SJSA1 (cell line): ENCODE measurements around the gene RNU6-9. TPM values are rescaled to one million over a fixed set of nuclear protein-coding genes. Genes with fewer than 3 reads are reported as not detected.

Experiments
- DNase-seq, 2 experiments: peaks; one replicate each; pipeline ENCODE4 v3.0.0-alpha.2; 2015 to 2020; ENCODE audit warnings: low spot score in 2 of 2, low read depth in 1 of 2
- H3K27ac ChIP-seq: fragments of 250-450 bp; sonication (Bioruptor Pico); 2 replicates; pipeline ENCODE4 v1.5.1; 2020; ENCODE audit warnings: mild to moderate bottlenecking, moderate library complexity
- H3K27me3 ChIP-seq: fragments of 250-450 bp; sonication (Bioruptor Pico); replicated peaks from 2 replicates; pipeline ENCODE4 v1.5.1; 2020; ENCODE audit warnings: mild to moderate bottlenecking, moderate library complexity
- H3K36me3 ChIP-seq: fragments of 250-450 bp; sonication (Bioruptor Pico); 2 replicates; pipeline ENCODE4 v1.5.1; 2020; ENCODE audit warnings: mild to moderate bottlenecking
- H3K4me1 ChIP-seq: fragments of 250-450 bp; sonication (Bioruptor Pico); replicated peaks from 2 replicates; pipeline ENCODE4 v1.6.1; 2021; ENCODE audit warnings: mild to moderate bottlenecking
- H3K4me3 ChIP-seq: fragments of 250-450 bp; sonication (Bioruptor Pico); 2 replicates; pipeline ENCODE4 v1.5.1; 2020; ENCODE audit warnings: mild to moderate bottlenecking
- H3K9me3 ChIP-seq: fragments of 250-450 bp; sonication (Bioruptor Pico); replicated peaks from 2 replicates; pipeline ENCODE4 v1.5.1; 2020; ENCODE audit warnings: mild to moderate bottlenecking
- total RNA-seq: library from RNA; depleted of rRNA; stranded (reverse); fragments of >200 nt; shearing (Covaris generic); gene quantifications from 2 replicates; pipeline ENCODE4 v1.2.3, GENCODE V29; 2014

RNU6-9 gene
- total RNA-seq, 1 experiment from 2014 or later: not detected

DNA sequence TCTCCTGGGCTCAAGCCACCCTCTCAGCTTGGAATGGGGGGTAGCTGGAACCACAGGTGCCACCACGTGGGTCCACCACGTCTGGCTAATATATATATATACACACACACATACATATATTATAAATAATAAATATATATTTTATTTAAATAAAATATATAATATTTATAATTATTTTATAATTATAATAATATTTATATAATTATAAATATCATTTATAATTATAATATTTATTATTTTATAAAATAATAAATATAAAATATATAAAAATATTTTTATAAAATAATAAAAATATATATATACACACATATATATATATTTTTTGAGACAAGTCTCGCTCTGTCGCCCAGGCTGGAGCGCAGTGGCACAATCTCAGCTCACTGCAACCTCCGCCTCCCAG is 38.7 kb upstream of the RNU6-9 start:
- Histone ChIP-seq H3K27ac (no peak overlapping the region), H3K9me3 (no peaks in the 10 kb centered on the region), H3K4me1 (peaks cover 7% of the 10 kb centered on the region), H3K27me3 (no peaks in the 10 kb centered on the region), H3K36me3 (no peaks in the 10 kb centered on the region), H3K4me3 (no peak overlapping the region)
- DNase-seq: no peak

DNA sequence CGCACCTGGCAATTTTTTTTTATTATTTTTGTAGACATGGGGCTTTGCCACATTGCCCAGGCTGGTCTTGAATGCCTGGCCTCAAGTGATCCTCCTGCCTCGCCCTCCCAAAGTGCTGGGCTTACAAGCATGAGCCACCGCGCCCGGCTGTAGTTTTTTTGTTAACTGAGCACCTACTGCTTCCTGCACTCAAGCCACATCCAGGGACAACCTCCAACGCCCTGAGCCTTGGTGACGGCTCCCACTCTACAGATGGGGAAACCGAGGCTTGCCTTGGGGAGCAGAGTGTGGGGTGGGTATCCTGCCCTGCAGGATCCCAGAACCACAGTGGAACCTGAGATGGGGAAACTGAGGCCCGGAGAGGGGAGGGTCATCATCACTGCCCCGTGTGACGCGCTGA is 38.1 kb upstream of the RNU6-9 start:
- no peaks in the 10 kb centered on the region for H3K36me3 ChIP-seq
- H3K9me3 ChIP-seq: no peaks in the 10 kb centered on the region
- no peaks in the 10 kb centered on the region for H3K27me3 ChIP-seq
- H3K27ac ChIP-seq: no peak overlapping the region
- no peak for DNase-seq
- no peak overlapping the region for H3K4me3 ChIP-seq
- H3K4me1 ChIP-seq: peaks cover 7% of the 10 kb centered on the region

DNA sequence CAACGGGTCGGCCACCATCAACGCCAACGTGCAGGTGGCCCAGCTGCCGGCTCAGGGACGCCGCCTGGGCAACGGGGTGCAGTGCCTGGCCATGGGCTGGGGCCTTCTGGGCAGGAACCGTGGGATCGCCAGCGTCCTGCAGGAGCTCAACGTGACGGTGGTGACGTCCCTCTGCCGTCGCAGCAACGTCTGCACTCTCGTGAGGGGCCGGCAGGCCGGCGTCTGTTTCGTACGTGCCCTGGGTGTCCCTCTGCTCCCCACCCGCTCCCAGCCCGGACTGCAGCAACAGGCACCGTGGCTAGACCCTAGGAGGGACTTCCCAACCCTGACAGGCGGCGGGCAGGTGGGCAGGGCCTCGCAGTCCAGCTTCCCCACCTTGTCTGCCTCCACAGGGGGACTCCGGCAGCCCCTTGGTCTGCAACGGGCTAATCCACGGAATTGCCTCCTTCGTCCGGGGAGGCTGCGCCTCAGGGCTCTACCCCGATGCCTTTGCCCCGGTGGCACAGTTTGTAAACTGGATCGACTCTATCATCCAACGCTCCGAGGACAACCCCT is 37.6 kb upstream of the RNU6-9 start:
- Histone ChIP-seq H3K27me3 (peaks cover 2% of the 10 kb centered on the region), H3K9me3 (no peaks in the 10 kb centered on the region; the same call in 1 of the 2 replicates), H3K4me3 (no peak overlapping the region), H3K27ac (no peak overlapping the region), H3K36me3 (no peaks in the 10 kb centered on the region), H3K4me1 (peaks cover 8% of the 10 kb centered on the region)
- DNase-seq: no peak

DNA sequence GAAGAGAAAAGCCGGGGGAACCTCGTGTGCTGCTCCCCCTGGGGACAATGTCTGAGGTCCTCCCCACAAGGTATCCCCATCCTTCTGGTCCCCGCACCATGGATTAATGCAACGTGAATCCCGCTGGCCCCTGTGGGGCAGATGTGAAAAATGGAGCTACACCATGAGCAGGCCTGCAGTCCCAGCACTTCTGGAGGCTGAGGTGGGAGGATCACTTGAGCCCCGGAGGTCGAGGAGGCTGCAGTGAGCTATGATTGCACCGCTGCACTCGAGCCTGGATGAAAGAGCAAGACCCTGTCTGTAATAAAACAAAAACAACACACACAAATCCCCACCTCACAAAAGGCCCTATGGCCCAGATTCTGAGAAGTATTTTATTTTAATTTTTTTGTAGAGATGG is 35.0 kb upstream of the RNU6-9 start:
- H3K4me1 ChIP-seq: peaks cover 12% of the 10 kb centered on the region
- no peak overlapping the region for H3K4me3 ChIP-seq
- no peaks in the 10 kb centered on the region; the same call in 1 of the 2 replicates for H3K9me3 ChIP-seq
- H3K27me3 ChIP-seq: peaks cover 3% of the 10 kb centered on the region
- H3K27ac ChIP-seq: no peak overlapping the region
- no peak for DNase-seq
- no peaks in the 10 kb centered on the region for H3K36me3 ChIP-seq

DNA sequence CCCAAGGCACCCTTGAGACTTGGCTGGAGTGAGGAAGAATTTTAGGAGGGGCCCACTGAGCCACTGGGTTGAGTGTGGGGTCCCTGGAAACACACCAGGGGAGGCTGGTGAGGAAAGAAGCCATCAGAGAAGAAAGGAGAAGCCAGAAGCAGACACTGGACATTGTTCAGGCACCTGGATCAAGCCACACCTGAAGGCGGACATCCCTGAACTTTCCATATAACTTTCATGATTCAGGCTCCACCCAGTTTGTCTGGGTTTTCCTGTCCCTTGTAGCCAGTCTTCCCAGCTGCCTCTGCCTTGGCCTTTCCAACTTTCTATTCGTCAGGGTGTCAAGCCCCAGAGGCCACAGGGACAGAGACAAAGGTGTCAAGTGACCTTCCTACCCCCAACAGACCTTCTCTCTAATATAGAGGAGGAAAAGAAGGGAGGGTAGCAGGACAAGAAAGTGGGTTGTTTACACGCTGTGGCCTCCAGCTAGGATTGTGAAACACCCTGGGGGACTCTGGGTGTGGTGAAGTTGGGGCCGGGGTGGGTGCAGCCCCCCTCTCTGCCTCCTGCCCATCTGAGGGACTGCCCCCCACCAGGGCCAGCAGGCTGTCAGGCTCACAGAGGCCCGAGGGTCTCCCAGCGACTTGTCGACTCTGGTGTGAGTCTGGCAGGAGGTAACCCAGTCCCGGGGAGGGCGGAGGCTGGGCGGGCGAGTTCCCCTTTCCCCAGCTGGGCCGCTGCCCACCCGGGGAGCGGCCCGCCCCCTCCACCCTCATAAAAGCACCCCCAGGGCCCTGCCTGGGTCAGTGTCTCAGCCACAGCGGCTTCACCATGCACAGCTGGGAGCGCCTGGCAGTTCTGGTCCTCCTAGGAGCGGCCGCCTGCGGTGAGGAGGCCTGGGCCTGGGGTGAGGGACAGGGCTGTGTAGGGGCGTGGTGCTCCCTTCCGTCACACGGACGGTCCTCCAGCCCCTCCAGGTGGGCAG is 34.1 kb upstream of the RNU6-9 start, which contains the start of gene CFD:
TSS of gene CFD (plus strand) at position 797 of the 976 bp plus-strand sequence. CDS start at position 823, 26 bp downstream.
- no peak for DNase-seq

DNA sequence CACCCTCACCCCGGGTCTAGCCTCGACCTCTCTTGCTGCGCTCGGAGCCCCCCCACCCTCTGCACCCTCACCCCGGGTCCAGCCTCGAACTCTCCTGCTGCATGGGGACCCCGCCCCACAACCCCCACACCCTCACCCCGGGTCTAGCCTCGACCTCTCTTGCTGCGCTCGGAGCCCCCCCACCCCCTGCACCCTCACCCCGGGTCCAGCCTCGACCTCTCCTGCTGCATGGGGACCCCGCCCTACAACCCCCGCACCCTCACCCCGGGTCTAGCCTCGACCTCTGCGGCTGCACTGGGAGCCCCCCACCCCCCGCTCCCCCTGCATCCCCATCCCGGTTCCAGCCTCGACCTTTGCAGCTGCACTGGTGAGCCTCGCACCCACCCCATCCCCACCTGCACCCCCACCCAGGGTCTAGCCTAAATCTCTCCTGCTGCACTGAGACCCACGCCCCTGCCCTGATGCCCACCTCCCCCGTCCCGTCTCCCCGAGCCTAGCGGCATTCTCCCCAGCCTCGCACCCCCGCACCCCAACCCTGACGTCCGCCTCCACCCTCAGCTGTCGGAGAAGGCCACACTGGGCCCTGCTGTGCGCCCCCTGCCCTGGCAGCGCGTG is 32.0 kb upstream of the RNU6-9 start:
- no peaks in the 10 kb centered on the region; the same call in 1 of the 2 replicates for H3K9me3 ChIP-seq
- no peaks in the 10 kb centered on the region; the same call in 1 of the 2 replicates for H3K36me3 ChIP-seq
- no peak overlapping the region for H3K27ac ChIP-seq
- peaks cover 3% of the 10 kb centered on the region for H3K27me3 ChIP-seq
- no peak overlapping the region for H3K4me3 ChIP-seq
- H3K4me1 ChIP-seq: peaks cover 21% of the 10 kb centered on the region
- no peak for DNase-seq

More for the DNA sequence above, 34.1 kb upstream of the RNU6-9 start, which contains the start of gene CFD:
- H3K36me3 ChIP-seq: no peaks in the 10 kb centered on the region
- H3K4me1 ChIP-seq: peaks cover 20% of the 10 kb centered on the region
- H3K27me3 ChIP-seq: peaks cover 3% of the 10 kb centered on the region
- H3K4me3 ChIP-seq: peak within 1 kb of the TSS; percentile 38
- H3K9me3 ChIP-seq: no peaks in the 10 kb centered on the region; the same call in 1 of the 2 replicates
- no peak within 1 kb of the TSS for H3K27ac ChIP-seq

DNA sequence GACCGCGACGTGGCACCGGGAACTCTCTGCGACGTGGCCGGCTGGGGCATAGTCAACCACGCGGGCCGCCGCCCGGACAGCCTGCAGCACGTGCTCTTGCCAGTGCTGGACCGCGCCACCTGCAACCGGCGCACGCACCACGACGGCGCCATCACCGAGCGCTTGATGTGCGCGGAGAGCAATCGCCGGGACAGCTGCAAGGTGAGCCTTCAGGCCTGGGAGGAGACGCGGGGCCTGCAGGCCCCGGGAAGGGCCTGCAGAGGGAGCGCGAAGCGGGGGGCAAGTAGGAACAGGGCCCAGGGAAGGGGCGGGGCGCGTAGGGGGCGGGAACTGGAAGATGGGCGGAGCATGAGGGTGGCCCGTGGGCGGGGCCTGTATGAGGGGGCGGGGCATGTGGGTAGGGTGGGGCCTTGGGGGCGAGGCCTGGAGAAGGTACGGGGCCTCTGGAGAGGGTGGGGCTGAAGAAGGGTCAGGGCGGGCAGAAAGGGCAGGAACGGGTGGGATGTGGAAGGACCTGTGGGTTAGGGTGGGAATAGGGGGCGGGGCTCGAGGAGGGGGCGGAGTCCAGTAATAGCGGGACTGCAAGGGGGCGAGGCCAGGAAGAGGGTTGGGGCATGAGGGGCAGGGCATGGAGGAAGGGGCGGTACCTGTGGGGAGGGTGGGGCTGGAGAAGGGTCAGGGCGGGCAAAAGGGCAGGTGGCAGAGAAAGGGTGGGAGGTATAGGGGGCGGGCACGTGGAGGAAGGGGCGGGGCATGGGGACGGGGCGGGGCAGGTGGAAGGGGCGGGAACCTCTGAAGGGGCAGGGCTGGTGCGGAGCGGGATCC is 31.3 kb upstream of the RNU6-9 start:
- no peak overlapping the region for H3K27ac ChIP-seq
- no peak for DNase-seq
- H3K4me1 ChIP-seq: peaks cover 21% of the 10 kb centered on the region
- H3K27me3 ChIP-seq: peaks cover 3% of the 10 kb centered on the region
- no peaks in the 10 kb centered on the region; the same call in 1 of the 2 replicates for H3K36me3 ChIP-seq
- no peaks in the 10 kb centered on the region; the same call in 1 of the 2 replicates for H3K9me3 ChIP-seq
- no peak overlapping the region for H3K4me3 ChIP-seq

DNA sequence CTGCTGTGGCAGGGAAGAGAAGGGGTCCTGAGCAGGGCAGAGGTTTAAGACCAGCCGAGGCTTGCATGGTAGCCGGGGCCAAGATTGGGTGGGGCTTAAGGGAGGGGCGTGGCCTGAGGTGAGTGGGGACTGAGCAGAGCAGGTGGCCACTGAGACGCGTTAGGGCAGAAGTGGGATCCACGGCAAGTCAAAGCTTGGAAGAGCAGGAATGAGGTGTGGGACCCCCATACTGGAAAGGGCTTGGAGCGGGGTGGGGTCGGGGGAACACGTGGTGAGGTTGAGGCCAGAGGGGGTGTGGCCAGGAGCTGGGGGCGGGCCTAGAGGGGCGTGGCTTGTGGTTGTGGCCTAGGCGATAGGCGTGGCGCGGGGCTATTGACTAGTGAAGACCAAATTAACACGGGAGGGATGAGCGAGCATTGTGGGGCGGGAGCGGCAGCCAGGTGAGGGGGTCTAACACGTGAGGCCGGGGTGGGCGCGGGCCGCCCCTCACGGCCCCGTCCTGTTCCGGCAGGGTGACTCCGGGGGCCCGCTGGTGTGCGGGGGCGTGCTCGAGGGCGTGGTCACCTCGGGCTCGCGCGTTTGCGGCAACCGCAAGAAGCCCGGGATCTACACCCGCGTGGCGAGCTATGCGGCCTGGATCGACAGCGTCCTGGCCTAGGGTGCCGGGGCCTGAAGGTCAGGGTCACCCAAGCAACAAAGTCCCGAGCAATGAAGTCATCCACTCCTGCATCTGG is 30.5 kb upstream of the RNU6-9 start:
- Histone ChIP-seq H3K27me3 (peaks cover 3% of the 10 kb centered on the region), H3K9me3 (no peaks in the 10 kb centered on the region; the same call in 1 of the 2 replicates), H3K36me3 (peaks cover 6% of the 10 kb centered on the region), H3K4me3 (no peak overlapping the region), H3K4me1 (peaks cover 21% of the 10 kb centered on the region), H3K27ac (no peak overlapping the region)
- no peak for DNase-seq

DNA sequence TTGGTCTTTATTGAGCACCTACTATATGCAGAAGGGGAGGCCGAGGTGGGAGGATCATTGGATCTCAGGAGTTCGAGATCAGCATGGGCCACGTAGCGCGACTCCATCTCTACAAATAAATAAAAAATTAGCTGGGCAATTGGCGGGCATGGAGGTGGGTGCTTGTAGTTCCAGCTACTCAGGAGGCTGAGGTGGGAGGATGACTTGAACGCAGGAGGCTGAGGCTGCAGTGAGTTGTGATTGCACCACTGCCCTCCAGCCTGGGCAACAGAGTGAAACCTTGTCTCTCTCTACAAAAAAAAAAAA is 30.0 kb upstream of the RNU6-9 start:
- Histone ChIP-seq H3K27ac (no peak overlapping the region), H3K9me3 (no peaks in the 10 kb centered on the region; the same call in 1 of the 2 replicates), H3K4me1 (peaks cover 21% of the 10 kb centered on the region), H3K36me3 (peaks cover 11% of the 10 kb centered on the region), H3K4me3 (no peak overlapping the region), H3K27me3 (peaks cover 3% of the 10 kb centered on the region)
- no peak for DNase-seq

DNA sequence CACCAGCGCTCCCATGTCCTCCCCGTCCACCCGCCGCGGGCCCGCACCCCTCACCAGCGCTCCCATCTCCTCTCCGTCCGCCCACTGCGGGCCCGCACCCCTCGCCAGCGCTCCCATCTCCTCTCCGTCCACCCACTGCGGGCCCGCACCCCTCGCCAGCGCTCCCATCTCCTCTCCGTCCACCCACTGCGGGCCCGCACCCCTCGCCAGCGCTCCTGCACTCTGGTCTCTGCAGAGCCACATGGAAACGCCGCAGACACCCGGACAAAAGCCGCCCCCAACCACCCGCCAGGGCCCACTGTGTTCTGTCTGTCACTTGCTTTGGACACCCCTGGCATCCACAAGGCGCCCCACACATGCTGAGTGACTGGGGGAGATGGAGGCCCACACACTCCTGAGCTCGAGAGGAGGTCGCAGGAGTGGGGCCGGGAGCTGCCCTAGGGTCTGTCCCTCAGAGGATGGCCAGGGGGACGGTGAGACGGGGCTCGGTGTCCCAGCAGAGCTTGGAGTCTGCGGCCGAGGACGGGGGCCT is 26.4 kb upstream of the RNU6-9 start:
- no peaks in the 10 kb centered on the region for H3K9me3 ChIP-seq
- no peak overlapping the region for H3K27ac ChIP-seq
- H3K27me3 ChIP-seq: no peaks in the 10 kb centered on the region
- DNase-seq: no peak
- peaks cover 39% of the 10 kb centered on the region for H3K4me1 ChIP-seq
- peaks cover 34% of the 10 kb centered on the region for H3K36me3 ChIP-seq
- no peak overlapping the region for H3K4me3 ChIP-seq

DNA sequence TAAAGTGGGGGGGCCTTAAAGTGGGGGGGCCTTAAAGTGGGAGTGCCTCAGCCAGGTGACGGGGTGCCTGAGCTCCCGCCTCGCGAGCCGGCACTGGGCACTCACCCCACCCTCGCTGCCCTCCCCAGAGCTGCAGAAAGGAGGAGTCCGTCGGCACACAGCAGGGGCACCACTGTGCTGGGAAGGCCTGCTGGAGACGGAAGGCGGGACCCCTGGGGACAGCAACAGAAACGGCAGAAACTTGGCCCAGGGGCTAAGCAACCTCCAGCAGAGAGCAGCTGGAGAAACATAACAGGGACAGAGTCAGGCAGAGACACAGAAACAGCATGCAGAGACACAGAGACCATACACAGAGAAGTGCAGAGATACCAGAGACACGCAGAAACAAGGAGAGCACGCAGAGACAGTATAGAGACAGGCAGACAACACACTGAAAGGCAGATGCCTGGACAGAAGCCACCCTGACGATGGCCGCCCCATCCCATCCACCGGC is 25.9 kb upstream of the RNU6-9 start:
- Histone ChIP-seq H3K27ac (no peak overlapping the region), H3K4me3 (no peak overlapping the region), H3K36me3 (peaks cover 37% of the 10 kb centered on the region), H3K27me3 (no peaks in the 10 kb centered on the region), H3K4me1 (peaks cover 39% of the 10 kb centered on the region), H3K9me3 (no peaks in the 10 kb centered on the region)
- no peak for DNase-seq

DNA sequence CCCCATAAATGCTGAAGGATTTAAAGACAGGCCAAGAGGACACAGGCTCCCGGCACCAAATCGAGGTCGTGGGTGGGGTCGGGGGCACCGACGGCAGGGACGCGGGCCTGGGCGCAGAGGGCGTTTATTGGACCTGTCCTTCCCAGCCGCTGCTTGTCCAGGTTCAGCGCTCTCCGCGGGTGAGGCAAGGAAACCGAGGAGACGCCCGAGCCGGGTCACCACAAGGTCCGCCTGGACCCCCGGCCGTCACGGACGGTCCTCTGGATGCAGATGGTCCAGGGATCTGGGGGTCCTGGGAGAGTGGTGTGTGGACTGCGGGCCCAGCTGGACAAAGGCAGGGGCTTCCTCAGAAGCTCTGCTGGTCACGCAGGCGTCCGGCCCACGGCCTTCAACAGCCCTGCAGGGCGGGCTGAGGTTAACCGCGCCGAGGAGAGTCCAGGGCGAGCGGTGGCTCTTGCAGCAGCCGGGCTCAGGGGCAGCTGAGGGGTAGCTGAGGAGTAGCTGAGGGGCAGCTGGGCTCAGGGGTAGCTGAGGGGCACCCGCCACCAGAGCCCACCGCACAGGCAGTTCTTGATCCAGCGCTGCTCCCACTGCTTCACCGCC is 25.3 kb upstream of the RNU6-9 start:
- peaks cover 38% of the 10 kb centered on the region for H3K4me1 ChIP-seq
- no peak overlapping the region for H3K27ac ChIP-seq
- H3K27me3 ChIP-seq: no peaks in the 10 kb centered on the region
- H3K36me3 ChIP-seq: peaks cover 37% of the 10 kb centered on the region
- H3K4me3 ChIP-seq: no peak overlapping the region
- no peaks in the 10 kb centered on the region for H3K9me3 ChIP-seq
- no peak for DNase-seq
